AG09319 (cell line): ENCODE measurements around the gene USP4.
"Not testable (repeated sequence)": the region's sequence is repeated elsewhere in the genome, so short reads cannot be mapped to it uniquely, and the experiment has no call there.

Experiments used
- DNase-seq: peaks from one replicate; pipeline ENCODE4 v3.0.0-alpha.2; 2010; ENCODE audit warnings: low read depth; ENCODE audit errors: extremely low read depth
- CTCF ChIP-seq: IDR thresholded peaks from 2 replicates; pipeline ENCODE4 v1.5.1; 2011; ENCODE audit warnings: low read depth, mild to moderate bottlenecking, inconsistent platforms, low read length, moderate library complexity

USP4 gene

GRCh38 chr3:49237344-49237743 is 102.5 kb downstream of the USP4 start:
- TF ChIP-seq CTCF, result no peak
- no peak for DNase-seq

GRCh38 chr3:49236226-49236625 is 103.6 kb downstream of the USP4 start:
- DNase-seq, result no peak
- TF ChIP-seq CTCF, result no peak

GRCh38 chr3:49228817-49229216 is 111.0 kb downstream of the USP4 start:
- DNase-seq, result not testable (repeated sequence)
